GM19455 (cell line): Measurements from ENCODE around the gene SYPL1.

Experiments
- ATAC-seq: cut with Tn5 transposase; IDR thresholded peaks from one replicate; pipeline ENCODE4 v1.9.1; 2021; ENCODE audit not compliant: unreplicated experiment

The SYPL1 gene

DNA sequence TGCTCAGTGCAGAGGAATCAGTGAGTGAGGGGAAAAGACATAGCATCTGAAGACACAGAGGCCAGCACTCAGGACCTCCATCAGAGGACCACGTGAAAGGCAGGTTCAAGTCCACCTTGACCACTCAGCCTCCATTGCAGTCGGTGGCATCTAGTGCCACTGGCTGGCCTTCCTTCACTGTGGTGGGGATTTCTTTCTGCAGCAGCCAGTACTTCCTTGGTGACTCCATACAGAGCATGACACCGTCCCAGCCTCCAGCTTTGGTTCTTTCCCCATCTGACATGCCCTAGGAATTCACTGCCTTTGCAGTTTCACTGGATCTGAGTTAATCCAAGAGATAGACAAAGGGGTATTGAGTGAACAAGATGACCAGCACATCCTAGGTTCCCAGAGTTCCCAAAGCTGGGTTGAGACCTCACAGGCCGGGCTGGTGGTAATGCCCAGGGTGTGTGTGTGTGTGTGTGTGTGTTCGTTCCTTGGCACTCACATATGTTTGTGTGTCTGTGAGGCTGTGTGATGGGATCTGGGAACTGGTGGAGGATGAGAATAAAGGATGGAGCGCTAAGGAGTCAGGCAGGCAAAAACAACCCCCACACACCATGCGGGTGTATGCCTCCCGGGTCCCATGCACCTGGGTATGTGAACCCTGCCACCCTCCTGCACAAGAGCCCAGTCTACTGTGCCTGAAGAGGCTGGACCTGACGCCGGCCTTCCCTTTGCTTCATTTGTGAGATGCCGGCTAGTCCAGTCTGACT lies 57.8 kb downstream of the SYPL1 start:
- ATAC-seq: no peak

DNA sequence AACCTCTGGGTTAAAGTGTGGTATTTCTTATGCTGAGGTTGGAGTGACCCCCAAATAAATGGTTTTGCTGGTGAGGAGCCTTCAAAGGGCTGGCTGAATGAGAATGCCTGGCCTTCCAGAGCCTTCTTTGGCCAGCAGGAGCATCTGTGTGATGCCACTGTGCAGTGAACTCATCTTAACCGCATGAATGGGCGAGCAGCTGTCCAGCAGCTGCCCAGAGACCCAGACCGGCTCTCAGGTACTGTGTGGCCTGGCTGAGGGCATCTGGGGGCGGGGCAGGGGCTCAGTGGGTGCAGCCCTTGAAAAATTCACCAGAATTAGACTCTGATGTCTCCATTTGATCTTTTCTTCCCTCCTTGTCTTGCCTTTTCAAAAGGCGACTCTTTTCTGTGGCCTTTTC lies 59.0 kb downstream of the SYPL1 start:
- ATAC-seq: no peak

DNA sequence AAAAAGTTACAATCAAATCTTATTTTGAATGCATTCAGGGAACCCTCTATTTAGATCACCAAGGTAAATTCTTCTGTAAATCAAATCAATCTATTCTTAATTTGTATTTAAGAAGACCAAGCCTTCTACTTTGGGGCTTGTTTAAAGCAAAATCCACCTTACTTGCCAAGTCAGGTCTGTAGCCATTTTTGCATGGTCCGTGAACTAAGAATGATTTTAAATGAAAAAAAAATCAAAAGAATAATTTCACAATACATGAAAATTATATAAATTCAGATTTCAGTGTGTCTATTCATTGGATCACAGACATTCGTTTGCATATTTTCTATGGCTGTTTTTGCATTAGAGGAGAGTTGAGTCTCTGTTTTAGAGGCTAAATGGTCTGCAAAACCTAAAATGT lies 59.4 kb downstream of the SYPL1 start:
- no peak for ATAC-seq

DNA sequence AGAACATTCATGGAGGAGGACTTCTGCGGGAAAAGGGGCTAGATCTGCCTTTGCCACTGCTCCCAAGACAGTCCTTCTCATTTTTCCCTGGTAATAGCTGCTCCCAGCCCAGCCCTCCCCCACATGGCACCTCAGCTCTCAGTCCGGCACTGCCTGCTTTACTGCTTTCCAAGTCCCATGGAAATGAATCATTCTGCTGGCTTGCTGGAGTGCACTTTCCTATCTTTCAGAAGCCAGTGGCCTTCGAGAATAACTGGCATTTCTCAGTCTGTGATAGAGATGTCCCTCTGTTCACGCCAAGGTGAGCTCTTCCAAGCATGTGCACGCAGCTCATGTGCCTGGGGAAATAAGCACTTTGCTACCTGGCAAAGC lies 61.4 kb downstream of the SYPL1 start:
- no peak for ATAC-seq

DNA sequence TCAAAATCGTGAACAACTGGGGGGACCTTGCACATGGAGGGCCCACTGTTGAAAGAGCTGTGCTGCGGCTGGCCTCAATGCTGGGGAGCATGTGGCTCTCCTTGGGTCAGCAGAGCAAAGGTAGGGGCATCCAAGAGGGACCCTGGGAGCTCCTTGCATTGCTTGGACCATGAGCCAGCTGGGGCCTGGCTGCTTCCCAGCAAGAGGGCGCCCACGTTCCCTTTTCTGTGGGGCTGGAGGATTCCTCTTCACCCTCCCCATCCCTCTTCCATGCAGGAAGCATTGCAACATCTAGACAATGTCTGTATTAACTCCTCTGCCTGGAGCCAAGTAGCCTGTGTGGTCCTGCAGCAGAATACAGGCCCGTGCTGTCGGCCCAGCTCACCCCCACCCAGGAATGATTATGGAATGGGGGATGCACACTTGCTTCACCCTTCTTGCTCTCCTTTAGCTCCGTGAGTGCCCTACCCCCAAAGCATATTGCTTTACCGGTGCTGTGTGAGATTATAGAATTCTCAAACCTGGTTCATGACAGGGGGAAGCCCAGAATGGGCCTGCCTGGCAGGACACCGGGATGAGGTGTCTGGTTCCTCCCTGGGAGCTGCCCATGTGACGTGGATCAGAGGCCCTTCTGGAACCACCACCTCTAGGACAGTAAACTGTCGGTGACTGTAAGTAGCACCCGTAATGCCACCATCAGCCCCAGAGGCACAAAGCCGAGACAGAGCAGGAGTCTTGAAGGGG lies 61.9 kb downstream of the SYPL1 start:
- no peak for ATAC-seq

DNA sequence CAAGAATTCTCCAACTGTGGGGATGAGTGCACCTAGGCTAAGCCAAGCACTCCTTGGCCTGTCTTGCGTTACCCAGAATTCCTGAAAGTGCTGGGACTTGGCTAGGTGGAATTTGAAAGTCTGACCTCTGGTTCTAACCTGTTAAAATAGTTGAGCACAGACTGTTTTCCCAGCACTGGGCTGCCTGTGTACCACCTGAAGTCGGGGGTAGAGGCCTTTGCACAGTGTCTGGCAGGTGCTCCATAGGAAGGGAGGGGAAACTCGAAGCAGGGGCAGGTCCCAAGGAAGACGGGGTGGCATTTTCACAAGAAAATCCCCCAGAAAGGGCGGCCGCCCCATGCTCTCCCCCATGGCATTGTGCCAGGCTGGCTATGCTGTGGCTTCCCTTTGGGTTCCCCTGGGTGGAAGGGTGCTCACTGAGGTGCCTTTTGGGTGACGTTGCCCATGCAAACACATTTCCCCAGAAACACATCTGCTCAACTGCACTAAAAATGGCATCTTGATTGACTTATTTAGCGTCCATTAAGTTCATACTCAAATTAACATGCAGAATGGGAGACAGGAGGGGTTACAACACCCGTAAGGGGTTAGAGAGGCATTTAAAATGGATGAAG lies 62.9 kb downstream of the SYPL1 start:
- ATAC-seq: no peak

DNA sequence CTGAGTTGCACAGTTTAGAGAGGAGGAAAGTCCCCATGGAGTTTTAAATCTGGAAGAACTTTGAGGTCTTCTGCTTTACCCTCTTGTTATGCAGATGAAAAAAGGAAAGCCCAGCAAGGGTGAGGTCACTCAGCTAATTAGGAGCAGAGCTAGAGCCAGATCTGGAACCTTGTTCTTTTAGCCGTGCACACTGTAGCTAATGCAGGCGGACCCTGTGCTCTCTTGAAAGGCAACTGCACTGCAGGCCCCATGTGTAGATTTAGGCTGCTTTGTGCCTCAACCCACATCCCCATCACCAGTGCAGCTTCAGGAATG lies 63.4 kb downstream of the SYPL1 start:
- ATAC-seq: no peak

DNA sequence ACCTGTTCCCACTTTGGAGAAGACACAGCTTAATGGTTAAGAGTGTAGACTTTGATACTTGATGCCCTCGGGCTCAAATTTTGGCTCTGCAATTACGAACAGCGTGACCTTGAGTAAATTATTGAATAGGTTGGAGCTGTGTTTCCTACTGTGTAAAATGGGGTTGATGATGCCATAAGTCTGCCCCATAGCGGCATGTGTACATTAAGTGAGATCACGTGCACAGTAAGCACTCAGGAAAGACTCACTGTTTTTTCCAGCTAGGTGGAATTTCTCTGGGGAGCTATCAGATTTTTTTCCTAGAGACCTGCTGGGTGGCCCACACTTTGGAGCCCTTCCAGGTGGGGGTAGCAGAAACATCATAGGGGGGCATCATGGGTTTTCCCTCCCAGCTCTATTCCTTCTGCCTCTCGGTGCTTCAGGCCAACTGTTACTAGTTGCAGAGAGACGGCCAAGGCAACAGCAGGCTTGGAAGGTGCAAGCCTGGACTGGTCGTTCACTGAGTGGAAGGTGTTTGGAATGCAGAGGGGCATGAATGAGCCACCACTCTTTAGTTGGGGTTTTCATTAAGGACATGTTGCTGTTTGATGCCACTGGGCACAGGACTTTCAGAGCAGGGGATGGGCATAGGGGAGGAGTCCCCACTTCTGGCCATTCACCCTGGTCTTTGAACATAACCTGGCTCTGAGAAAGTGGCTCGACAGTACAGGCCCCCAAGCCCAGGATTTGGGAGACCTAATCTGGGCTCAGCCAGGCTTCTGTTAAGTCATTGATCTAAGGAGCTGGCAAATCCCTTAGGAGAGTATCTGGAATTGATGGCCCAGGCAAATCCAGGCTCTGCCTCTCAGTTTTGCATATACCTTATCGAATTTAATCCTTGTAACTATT lies 64.0 kb downstream of the SYPL1 start:
- no peak for ATAC-seq

DNA sequence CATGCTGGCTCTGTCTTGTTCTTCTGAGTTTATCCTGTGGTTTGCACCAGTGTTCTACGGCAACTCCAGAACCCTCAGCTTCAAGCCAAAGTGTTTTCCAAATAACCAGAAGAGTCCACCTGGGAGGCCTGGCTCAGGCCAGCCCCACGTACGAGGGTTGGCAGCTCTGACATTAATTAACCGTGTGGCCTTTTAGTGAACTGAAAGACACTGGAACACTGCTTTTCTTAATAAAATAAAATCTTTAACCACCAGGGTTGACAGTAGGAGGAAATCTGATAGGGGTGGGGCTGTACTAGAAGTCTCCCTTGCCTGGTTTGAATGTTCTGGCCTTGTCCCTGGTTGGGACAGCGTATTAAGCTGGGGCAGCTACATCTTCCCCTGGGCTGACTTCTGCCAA lies 64.9 kb downstream of the SYPL1 start:
- ATAC-seq: no peak

DNA sequence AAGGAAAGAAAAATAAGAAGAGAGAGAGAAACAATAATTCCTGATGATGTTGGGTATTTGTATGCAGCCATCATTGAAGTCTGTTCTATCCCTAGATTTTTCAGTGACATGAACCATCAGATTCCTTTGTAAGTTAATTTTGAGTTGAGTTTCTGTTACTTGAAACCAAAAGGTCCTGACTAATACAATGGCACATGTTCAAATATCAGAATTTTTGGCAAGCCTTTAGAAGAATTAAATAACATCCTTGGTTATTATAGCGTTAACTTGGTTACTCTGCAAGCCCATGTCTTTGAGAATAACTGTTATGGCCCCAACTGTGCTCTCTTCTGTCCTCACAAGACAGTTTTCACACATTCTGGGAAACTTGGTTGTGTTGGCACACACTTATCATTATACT lies 66.5 kb downstream of the SYPL1 start:
- no peak for ATAC-seq

DNA sequence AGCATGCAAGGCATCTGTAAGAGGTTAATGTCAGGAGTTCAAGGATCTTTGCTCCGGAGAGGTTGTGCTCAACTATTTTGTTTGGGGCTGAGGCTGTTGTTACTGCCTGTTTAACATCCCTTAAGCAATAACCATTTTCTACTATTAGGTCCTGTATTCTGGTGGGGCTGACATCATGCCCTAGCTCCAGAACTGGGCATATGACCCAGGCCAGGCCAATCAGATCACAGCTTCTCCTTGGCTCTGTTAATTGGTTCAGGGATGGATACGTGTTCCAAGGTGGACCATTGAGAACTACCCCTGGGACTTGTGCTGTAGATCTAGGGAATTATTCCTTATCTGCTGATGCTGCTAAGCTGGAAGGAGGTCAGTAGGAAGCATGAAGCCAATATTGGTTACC lies 67.0 kb downstream of the SYPL1 start:
- no peak for ATAC-seq

DNA sequence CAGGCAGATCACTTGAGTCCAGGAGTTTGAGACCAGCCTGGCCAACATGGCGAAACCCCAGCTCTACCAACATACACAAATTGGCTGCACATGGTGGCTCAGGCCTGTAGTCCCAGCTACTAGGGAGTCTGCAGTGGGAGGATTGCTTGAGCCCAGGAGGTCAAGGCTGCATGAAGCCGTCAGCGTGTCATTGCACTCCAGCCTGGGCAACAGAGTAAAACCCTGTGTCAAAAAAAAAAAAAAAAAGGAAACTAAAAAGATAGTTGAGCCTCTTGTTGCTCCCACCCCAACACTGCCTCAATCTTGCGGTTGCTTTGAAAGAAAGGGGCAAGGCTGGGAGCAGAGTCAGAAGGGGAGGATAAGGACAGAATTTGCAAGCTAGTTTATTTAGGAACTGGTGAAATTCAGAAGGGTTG lies 69.9 kb downstream of the SYPL1 start:
- no peak for ATAC-seq

DNA sequence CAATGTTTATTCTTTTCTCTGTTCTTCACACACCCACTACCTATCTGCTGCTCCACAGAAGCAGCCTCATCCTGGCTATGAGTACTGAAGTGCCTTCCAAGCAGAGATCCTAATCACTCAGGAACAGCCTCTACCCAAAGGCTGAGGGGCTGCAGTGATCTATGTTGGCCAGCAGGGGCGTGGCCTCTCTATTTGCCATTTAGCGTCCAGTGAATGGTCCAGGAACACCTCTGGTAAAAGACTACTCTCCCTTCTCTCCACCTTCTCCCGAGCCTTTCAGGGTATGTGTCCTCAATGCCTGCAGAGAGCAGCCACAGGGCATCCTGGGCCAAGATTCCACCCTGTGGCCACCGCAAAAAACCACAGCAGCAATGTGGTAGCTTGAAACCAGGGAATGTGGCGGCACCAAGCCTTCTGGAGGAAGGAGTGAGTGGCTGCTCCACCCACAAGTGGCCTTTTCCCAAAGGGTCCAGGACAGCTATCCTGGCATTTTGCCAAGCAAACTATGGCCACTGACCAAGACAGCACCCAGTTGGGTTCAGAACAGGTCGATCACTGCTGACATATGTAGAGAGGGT lies 70.9 kb downstream of the SYPL1 start:
- no peak for ATAC-seq
